NCI-H2107 treated with DMSO at 0.1 percent for 48 hours (cell line): ENCODE measurements around the gene CARD14.

ENCODE experiments used
- DNase-seq: peaks from one replicate; lab custom pipeline; 2025; ENCODE audit not compliant: unreplicated experiment; lab: John Stamatoyannopoulos, UW

Gene CARD14

GRCh38 chr17:80169784-80170500 lies at the start of gene CARD14:
TSS of gene CARD14 (plus strand) at chr17:80170030. CDS start at chr17:80181439, 11,409 bp downstream.
- no peak for DNase-seq

- DNase-seq = no peak
These were observed 47.7 kb upstream of the CARD14 start for GRCh38 chr17:80122026-80122575.

GRCh38 chr17:80122926-80123505 lies 46.8 kb upstream of the CARD14 start:
- no peak for DNase-seq

DNA sequence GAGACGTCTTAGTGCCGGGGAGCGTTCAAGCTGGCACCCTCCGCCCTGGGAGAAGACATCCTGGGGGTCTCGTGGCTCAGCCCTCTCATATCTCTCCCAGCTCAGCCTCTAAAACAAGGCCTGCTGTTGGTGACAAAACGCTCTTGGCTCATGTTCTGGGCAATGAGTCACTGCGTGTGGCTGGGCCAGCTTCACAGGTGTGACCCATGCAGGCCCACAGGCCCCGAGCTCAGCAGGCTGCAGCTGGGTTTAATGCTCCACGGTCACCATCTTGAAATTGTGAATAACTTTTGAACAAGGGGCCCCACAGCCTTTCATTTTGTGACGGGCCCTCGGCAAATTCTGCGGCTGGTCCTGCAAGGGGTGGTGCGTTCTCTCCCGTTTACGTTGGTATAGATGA lies 46.0 kb upstream of the CARD14 start:
- DNase-seq = no peak

- DNase-seq = no peak
These were observed 45.4 kb upstream of the CARD14 start for GRCh38 chr17:80124351-80124981.

GRCh38 chr17:80125656-80126448 lies 44.0 kb upstream of the CARD14 start:
- no peak for DNase-seq

- no peak for DNase-seq
These were observed 43.4 kb upstream of the CARD14 start for GRCh38 chr17:80126449-80126715.

DNA sequence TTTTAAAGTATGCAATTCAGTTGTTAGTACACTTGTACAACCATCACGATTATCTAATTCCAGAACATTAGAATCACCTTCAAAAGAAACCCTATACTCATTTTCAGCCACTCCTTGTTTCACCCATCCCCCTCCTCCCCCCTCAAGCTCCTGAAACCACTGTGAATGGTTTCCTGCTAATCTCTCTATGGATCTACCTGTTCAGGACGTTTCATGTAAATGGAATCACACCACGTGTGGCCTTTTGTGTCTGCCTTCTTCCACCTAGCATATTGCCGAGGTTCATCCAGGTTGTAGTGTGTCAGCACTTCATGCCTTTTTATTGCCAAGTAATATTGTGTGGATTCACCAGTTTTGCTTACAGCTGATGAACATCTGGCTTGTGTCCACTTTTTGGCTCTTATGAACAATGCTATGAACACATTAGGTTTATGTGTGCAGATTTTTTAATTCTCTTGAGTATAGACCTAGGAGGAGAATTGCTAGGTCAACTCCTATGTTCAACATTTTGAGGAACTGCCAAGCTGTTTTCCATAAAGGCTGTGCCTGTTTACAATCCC lies 40.7 kb upstream of the CARD14 start:
- DNase-seq = no peak

GRCh38 chr17:80130992-80131391 lies 38.8 kb upstream of the CARD14 start:
- no peak for DNase-seq

DNA sequence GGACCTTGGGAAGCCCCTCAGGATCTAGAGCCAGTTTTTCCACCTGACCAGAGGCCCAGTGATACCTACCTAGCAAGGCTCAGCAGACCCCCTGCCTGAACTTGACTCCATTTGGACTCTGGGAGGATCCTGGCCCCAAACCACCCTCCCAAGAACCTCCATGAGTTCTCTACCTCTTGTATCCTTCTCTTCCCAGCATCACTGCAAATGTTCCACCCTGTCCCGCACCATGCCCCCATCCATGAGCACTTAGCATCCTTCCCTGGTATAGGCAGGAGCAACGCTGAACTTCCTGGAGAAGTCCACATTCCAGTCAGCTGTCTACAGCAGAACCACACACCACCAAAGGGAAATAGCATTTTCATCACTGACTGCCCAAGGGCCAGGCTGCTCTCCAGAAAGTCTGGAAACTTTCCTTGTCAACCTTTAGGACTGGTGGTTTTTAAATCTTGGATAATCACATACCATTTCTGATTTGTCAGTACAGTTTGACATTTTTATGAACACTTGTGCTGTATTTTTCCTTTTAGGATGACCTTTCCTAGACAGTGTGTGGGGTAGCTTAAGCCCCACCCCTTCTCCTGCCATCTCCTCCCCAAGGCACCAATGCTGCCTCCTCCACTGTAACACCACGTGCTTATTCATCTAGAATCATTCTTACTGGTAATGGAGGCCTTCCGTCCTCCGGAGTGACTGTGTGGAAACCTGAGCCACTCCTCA lies 36.8 kb upstream of the CARD14 start:
- no peak for DNase-seq

DNA sequence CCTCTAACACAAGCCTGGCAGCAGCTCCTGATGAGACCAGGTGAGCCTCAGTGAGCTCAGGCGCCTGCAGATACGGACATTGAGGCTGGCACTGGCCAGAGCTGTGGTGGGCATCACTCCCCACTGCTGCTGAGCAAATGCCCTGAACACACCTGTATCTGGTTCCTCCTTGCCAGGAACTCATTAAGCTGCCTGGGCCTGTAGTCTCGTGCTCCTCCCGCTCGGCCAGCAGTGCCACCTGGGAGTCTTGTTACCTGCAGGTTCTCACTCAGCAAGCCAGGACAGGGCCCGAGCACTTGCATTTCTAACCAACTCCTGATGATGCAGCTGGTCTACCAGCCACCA lies 36.2 kb upstream of the CARD14 start:
- no peak for DNase-seq

GRCh38 chr17:80137131-80137530 lies 32.7 kb upstream of the CARD14 start:
- DNase-seq = no peak

DNA sequence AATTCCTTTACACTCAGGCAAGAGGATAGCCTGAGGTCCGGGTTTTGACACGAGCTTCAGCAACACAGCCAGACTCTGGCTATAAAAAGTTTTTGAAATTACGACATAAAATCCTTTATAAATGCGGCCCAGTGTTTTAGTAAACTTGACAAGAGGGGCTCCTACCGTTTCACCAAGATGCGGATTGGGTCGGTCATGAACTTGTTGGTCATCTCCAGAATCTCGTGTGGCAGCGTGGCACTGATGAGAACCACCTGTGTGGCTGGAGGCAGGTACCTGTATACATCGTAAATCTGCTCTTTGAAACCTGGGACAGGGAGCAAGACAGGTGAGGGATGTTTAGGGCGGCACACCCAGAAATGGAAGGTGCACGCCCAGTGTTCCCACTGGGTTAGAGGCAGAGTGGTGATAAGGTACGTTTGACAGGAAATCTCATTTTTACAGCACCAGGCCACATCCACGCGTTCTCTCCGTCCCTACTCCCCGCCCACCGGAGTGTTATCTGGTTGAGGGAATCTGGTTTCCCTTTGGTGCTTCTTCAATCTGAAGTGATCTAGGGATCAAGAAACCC lies 30.9 kb upstream of the CARD14 start:
- DNase-seq = no peak

DNA sequence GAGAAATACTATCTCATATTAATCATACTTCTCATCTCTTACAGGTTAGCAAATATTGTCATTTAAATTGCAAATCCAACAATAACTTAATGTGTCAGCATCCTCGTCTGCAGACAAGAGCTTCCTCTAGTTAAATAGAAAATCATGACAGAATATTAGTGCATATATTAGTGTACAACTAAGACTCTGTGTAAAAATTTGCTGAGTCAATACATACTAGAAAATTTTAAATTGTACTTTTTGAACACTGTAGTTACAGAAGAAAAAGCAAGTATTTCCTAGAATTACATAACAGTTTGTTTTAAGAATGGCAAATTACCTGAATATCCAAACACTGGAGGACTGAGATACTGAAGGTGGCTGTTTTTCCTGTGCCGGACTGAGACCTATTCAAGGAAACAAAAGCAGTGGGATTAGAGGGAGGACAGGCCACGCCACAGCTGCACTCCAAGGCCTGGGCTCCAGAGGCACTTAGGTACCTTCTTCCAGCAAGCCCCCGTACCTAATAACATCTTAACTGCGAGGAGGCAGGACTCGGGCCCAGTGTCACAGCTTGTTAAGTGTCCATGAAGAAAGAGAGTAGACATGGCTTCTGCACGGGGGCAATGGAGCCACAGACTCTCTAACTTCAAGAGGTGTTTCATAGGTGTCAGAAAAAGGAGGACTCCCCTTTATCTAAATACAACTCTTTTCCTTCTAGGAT lies 28.2 kb upstream of the CARD14 start:
- DNase-seq = no peak

- no peak for DNase-seq
These were observed 26.9 kb upstream of the CARD14 start for GRCh38 chr17:80142929-80143328.

DNA sequence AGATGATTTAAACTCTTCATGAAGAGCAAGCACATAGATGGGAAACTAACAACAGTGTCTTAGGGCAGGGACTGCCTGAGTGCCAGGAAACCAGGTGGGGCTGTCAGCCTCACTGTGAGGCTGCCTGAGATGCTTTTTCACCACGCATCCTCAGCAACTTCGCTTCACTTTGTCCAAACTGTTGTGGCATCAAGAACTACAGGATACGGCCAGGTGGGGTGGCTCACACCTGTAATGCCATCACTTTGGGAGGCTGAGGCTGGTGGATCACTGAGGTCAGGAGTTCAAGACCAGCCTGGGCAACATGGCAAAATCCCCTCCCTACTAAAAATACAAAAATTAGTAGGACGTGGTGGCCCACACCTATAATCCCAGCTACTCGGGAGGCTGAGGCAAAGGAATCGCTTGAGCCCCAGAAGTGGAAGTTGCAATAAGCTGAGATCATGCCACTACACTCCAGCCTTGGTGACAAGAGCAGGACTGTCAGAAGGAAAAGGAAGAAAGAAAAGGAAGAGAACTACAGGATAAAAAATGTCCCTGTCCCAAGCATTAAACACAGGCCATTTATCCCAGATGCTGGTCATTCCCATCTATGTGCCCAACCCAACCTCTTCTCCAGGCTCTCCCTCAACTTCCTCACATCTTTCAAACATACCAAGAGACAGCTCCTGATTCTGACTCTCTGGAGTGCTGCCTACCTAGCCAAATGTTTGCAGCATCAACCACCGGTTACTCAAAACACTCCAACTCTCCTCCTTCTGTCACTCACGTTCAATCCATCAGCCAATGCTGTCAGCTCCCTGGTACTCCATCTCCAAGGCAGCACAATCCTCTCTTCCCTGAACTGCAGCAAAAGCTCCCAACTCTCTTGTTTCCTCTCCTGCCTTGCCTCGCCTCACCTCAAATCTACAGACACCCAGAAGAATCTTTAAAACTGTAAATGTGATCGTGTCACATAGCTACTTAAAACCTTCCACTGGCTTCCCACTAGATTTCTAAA lies 24.5 kb upstream of the CARD14 start:
- no peak for DNase-seq

- DNase-seq = no peak
These were observed 23.5 kb upstream of the CARD14 start for GRCh38 chr17:80146121-80147034.
